B cell (primary cell): ENCODE results near the gene RNF17. TPM values are rescaled to one million over a fixed set of nuclear protein-coding genes. Genes with fewer than 3 reads are reported as not detected.

Source experiments
- ATAC-seq: fragments of 200-7000 bp; cut with Tn5 transposase; one replicate; pipeline ENCODE4 v1.10.0; 2021; ENCODE audit warnings: low read depth, mild to moderate bottlenecking, moderate number of reproducible peaks, moderate library complexity
- CTCF ChIA-PET: fragments of 350-600 bp; sonication (Branson Sonifier 250); formaldehyde crosslinking; loops from one replicate; lab custom pipeline; 2021; ENCODE audit warnings: antibody characterized with exemption, inconsistent platforms; lab: Charles Lee
- POLR2A ChIA-PET: fragments of 350-600 bp; sonication (Branson Sonifier 250); formaldehyde crosslinking; loops from one replicate; lab custom pipeline; 2021; ENCODE audit warnings: antibody characterized with exemption; lab: Charles Lee
- DNase-seq: peaks from one replicate; pipeline ENCODE4 v3.0.0; 2013
- H2AFZ ChIP-seq: 2 replicates; pipeline ENCODE4 v1.6.1; 2012; ENCODE audit warnings: mild to moderate bottlenecking, low read depth, low read length; ENCODE audit not compliant: insufficient read depth, poor library complexity, severe bottlenecking
- H3K27ac ChIP-seq, 2 donors: 1 replicate in 1 of 2; 2 replicates in 1 of 2; pipeline ENCODE4 v1.5.1; 2012 to 2013; ENCODE audit warnings: low read length in 2 of 2, mild to moderate bottlenecking in 2 of 2, moderate library complexity in 1 of 2
- H3K27me3 ChIP-seq, 4 experiments: fragments of 200-600 bp in 1 of 4; sonication (generic) in 1 of 4; replicated peaks in 1 of 4; 1 replicate in 2 of 4; 2 replicates in 2 of 4; pipeline versions ENCODE4 v1.6.1 to v1.7.0; 2013 to 2016; ENCODE audit warnings: low read length in 3 of 4, mild to moderate bottlenecking in 2 of 4, mixed read lengths in 1 of 4, moderate library complexity in 1 of 4; ENCODE audit not compliant: insufficient read depth in 4 of 4, control insufficient read depth in 3 of 4; ENCODE audit errors: control extremely low read depth in 1 of 4
- H3K36me3 ChIP-seq, 2 experiments: replicated peaks in 1 of 2; 1 replicate in 1 of 2; 2 replicates in 1 of 2; pipeline versions ENCODE4 v1.6.1 to v1.7.1; 2013; ENCODE audit warnings: low read length in 1 of 2; ENCODE audit not compliant: insufficient read depth in 2 of 2, control insufficient read depth in 1 of 2; ENCODE audit errors: control extremely low read depth in 1 of 2, extremely low read depth in 1 of 2
- H3K4me1 ChIP-seq, 2 donors: fragments of 200-600 bp in 1 of 2; sonication (generic) in 1 of 2; 1 replicate in 1 of 2; 2 replicates in 1 of 2; pipeline versions ENCODE4 v1.5.1 to v1.6.1; 2013 to 2017; ENCODE audit warnings: low read length in 2 of 2; ENCODE audit not compliant: control insufficient read depth in 2 of 2, insufficient read depth in 2 of 2
- H3K4me2 ChIP-seq: replicated peaks from 2 replicates; pipeline ENCODE3; 2012; ENCODE audit warnings: mild to moderate bottlenecking, low read depth, low read length; ENCODE audit not compliant: poor library complexity, severe bottlenecking
- H3K4me3 ChIP-seq, 5 experiments: fragments of 200-600 bp in 1 of 5; sonication (generic) in 1 of 5; 1 replicate in 3 of 5; 2 replicates in 2 of 5; pipeline versions ENCODE4 v1.5.1 to v1.7.0; 2011 to 2016; ENCODE audit warnings: low read length in 4 of 5, mild to moderate bottlenecking in 4 of 5, low read depth in 2 of 5, control low read depth in 1 of 5, moderate library complexity in 1 of 5; ENCODE audit not compliant: insufficient read depth in 1 of 5; ENCODE audit errors: control extremely low read depth in 1 of 5, extremely low read depth in 1 of 5
- H3K79me2 ChIP-seq: fragments of 200-600 bp; sonication (generic); one replicate; pipeline ENCODE4 v1.6.0; 2016; ENCODE audit warnings: low read length; ENCODE audit not compliant: control insufficient read depth, insufficient read depth
- H3K9ac ChIP-seq: fragments of 200-600 bp; sonication (generic); 2 replicates; pipeline ENCODE4 v1.6.1; 2017; ENCODE audit warnings: mild to moderate bottlenecking, low read length, moderate library complexity
- H3K9me3 ChIP-seq, 3 donors: one replicate each; pipeline versions ENCODE4 v1.6.1 to v1.7.1; 2013; ENCODE audit warnings: low read length in 2 of 3; ENCODE audit not compliant: control insufficient read depth in 2 of 3, insufficient read depth in 1 of 3; ENCODE audit errors: control extremely low read depth in 1 of 3
- H4K20me1 ChIP-seq: 2 replicates; pipeline ENCODE4 v1.6.0; 2012; ENCODE audit warnings: mild to moderate bottlenecking, low read length; ENCODE audit not compliant: insufficient read depth, control insufficient read depth, poor library complexity, severe bottlenecking
- H3K27ac Mint-ChIP-seq: one replicate; pipeline ENCODE4 v1.8.0; 2021; ENCODE audit warnings: mixed read lengths
- H3K27me3 Mint-ChIP-seq: one replicate; pipeline ENCODE4 v1.8.0; 2021; ENCODE audit warnings: mixed read lengths
- H3K4me1 Mint-ChIP-seq: one replicate; pipeline ENCODE4 v1.8.0; 2021; ENCODE audit warnings: mixed read lengths
- H3K4me3 Mint-ChIP-seq: one replicate; pipeline ENCODE4 v1.8.0; 2021; ENCODE audit warnings: mixed read lengths
- H3K9me3 Mint-ChIP-seq: one replicate; pipeline ENCODE4 v1.8.0; 2022; ENCODE audit warnings: mixed read lengths; ENCODE audit not compliant: insufficient read depth
- CTCF ChIP-seq: fragments of 200-600 bp; IDR thresholded peaks from one replicate; pipeline ENCODE4 v1.8.0; 2022; ENCODE audit warnings: antibody characterized with exemption, mild to moderate bottlenecking
- EZH2 ChIP-seq: IDR thresholded peaks from 2 replicates; pipeline ENCODE4 v1.6.1; 2012; ENCODE audit warnings: borderline replicate concordance, low read depth, mild to moderate bottlenecking, moderate library complexity, low read length; ENCODE audit not compliant: insufficient read depth, poor library complexity, severe bottlenecking
- WGBS: methylation state at CpG from one replicate; pipeline ENCODE4 v1.1.5; 2013; ENCODE audit warnings: missing lambda C conversion rate; ENCODE audit not compliant: insufficient coverage; 5-methylcytosine and 5-hydroxymethylcytosine counted together
- intact Hi-C: fragments of 100-400 bp; cut with micrococcal nuclease; formaldehyde crosslinking; loops from one replicate; pipeline ENCODE4 v1.10.0; 2022
- polyA plus RNA-seq: library from polyadenylated mRNA; depleted of rRNA; stranded (reverse); fragments of >200 nt; gene quantifications from 2 replicates; pipeline ENCODE4 v1.2.3, GENCODE V29; 2012
- total RNA-seq, 2 donors: library from RNA; stranded (reverse); fragments of 120-200 nt in 1 of 2; gene quantifications; 1 replicate in 1 of 2; 2 replicates in 1 of 2; pipeline versions ENCODE4 v1.2.3 to v1.2.4, GENCODE V29; 2013 to 2022

RNF17 gene
- total and polyA plus RNA-seq, 2 donors (not counting 1 experiment from before 2014, with no cell fraction given): 0.12 TPM; not detected in 1

- 99% methylated on average over 29 of the region's 29 CpGs for WGBS
- DNase-seq: no peak
- H3K27me3 ChIP-seq: no peaks in the 10 kb centered on the region
- no peak overlapping the region for H3K4me2 ChIP-seq
- H3K9ac ChIP-seq: no peak overlapping the region
- no peak overlapping the region for H3K4me3 ChIP-seq
- no peaks in the 10 kb centered on the region for H4K20me1 ChIP-seq
- ChIA-PET POLR2A (no interaction called here), CTCF (no interaction called here)
- Mint-ChIP-seq H3K4me1 (peaks cover 5% of the 10 kb centered on the region), H3K4me3 (no peak overlapping the region), H3K27me3 (no peaks in the 10 kb centered on the region), H3K27ac (no peak overlapping the region), H3K9me3 (no peaks in the 10 kb centered on the region)
- H2AFZ ChIP-seq: no peak overlapping the region
- intact Hi-C loops: no loop called here
- TF ChIP-seq CTCF (no peak), EZH2 (no peak)
- no peaks in the 10 kb centered on the region for H3K79me2 ChIP-seq
- no peak for ATAC-seq
- no peaks in the 10 kb centered on the region for H3K9me3 ChIP-seq
- no peak overlapping the region for H3K27ac ChIP-seq
- no peaks in the 10 kb centered on the region for H3K4me1 ChIP-seq
- H3K36me3 ChIP-seq: peaks cover 5 to 7% of the 10 kb centered on the region in 2 experiments
Measured at GRCh38 chr13:24894277-24894971, 130.5 kb downstream of the RNF17 start.

GRCh38 chr13:24894972-24895300, 131.0 kb downstream of the RNF17 start:
- no peak overlapping the region for H3K27ac ChIP-seq
- peaks cover 6% of the 10 kb centered on the region for H3K4me1 Mint-ChIP-seq
- H3K27ac Mint-ChIP-seq: no peak overlapping the region
- peaks cover 5 to 7% of the 10 kb centered on the region in 2 experiments for H3K36me3 ChIP-seq
- no peaks in the 10 kb centered on the region for H3K9me3 Mint-ChIP-seq
- H3K27me3 Mint-ChIP-seq: no peaks in the 10 kb centered on the region
- ChIA-PET POLR2A (no interaction called here), CTCF (no interaction called here)
- no peak overlapping the region for H3K4me2 ChIP-seq
- no peaks in the 10 kb centered on the region for H3K27me3 ChIP-seq
- no peaks in the 10 kb centered on the region for H3K9me3 ChIP-seq
- ATAC-seq (no peak), DNase-seq (no peak)
- no peaks in the 10 kb centered on the region for H3K4me1 ChIP-seq
- H3K4me3 Mint-ChIP-seq: no peak overlapping the region
- H4K20me1 ChIP-seq: no peaks in the 10 kb centered on the region
- H3K9ac ChIP-seq: no peak overlapping the region
- intact Hi-C loops: no loop called here
- no peaks in the 10 kb centered on the region for H3K79me2 ChIP-seq
- no peak overlapping the region for H3K4me3 ChIP-seq
- TF ChIP-seq CTCF: no peak
- no peak for TF ChIP-seq EZH2
- no peak overlapping the region for H2AFZ ChIP-seq
- 98% methylated on average over 26 of the region's 28 CpGs for WGBS
